Calu3 (cell line): ENCODE measurements around the gene DLG2. TPM values are rescaled to one million over a fixed set of nuclear protein-coding genes. Genes with fewer than 3 reads are reported as not detected.

Experiments
- BruUV-seq: library from RNA; stranded (reverse); fragments of 400-500 nt; replicated peaks from 2 replicates; lab custom pipeline; 2021; lab: Mats Ljungman, UMichigan
- CTCF ChIA-PET: fragments of 300-600 bp; sonication (Branson Sonifier 250); formaldehyde crosslinking; loops from one replicate; lab custom pipeline; 2022; ENCODE audit warnings: antibody characterized with exemption; lab: Charles Lee
- DNase-seq: peaks from one replicate; pipeline ENCODE4 v3.0.0; 2022
- H3K27ac Mint-ChIP-seq: one replicate; pipeline ENCODE4 v1.8.0; 2022; ENCODE audit warnings: mixed read lengths; ENCODE audit not compliant: unreplicated experiment
- H3K27me3 Mint-ChIP-seq: one replicate; pipeline ENCODE4 v1.8.0; 2022; ENCODE audit warnings: mixed read lengths; ENCODE audit not compliant: unreplicated experiment
- H3K36me3 Mint-ChIP-seq: one replicate; pipeline ENCODE4 v1.8.0; 2022; ENCODE audit warnings: mild to moderate bottlenecking, moderate library complexity, mixed read lengths; ENCODE audit not compliant: insufficient read depth, unreplicated experiment
- H3K4me1 Mint-ChIP-seq: one replicate; pipeline ENCODE4 v1.8.0; 2022; ENCODE audit warnings: mild to moderate bottlenecking, low read depth, mixed read lengths; ENCODE audit not compliant: unreplicated experiment
- H3K4me3 Mint-ChIP-seq: one replicate; pipeline ENCODE4 v1.8.0; 2022; ENCODE audit warnings: mild to moderate bottlenecking, low read depth, moderate library complexity, mixed read lengths; ENCODE audit not compliant: unreplicated experiment
- H3K9me3 Mint-ChIP-seq: one replicate; pipeline ENCODE4 v1.8.0; 2022; ENCODE audit warnings: low read depth, mixed read lengths; ENCODE audit not compliant: unreplicated experiment
- CTCF ChIP-seq: fragments of 200-600 bp; IDR thresholded peaks from one replicate; pipeline ENCODE4 v1.8.0; 2022; ENCODE audit warnings: antibody characterized with exemption; ENCODE audit not compliant: unreplicated experiment
- intact Hi-C: fragments of 100-400 bp; cut with micrococcal nuclease; formaldehyde crosslinking; loops from one replicate; pipeline ENCODE4 v1.10.0; 2022; ENCODE audit not compliant: unreplicated experiment
- total RNA-seq: library from RNA; stranded (reverse); gene quantifications from 2 replicates; pipeline ENCODE4 v1.2.3, GENCODE V29; 2022

The DLG2 gene
- total RNA-seq, 1 experiment from 2014 or later = 0.71 TPM

GRCh38 chr11:83941050-83941449, 1686.1 kb downstream of the DLG2 start:
- DNase-seq = no peak
- CTCF ChIA-PET = no interaction called here
- H3K4me1 Mint-ChIP-seq = no peaks in the 10 kb centered on the region
- TF ChIP-seq CTCF = no peak
- H3K27ac Mint-ChIP-seq = no peak overlapping the region
- H3K36me3 Mint-ChIP-seq = no peaks in the 10 kb centered on the region
- H3K27me3 Mint-ChIP-seq = no peaks in the 10 kb centered on the region
- H3K9me3 Mint-ChIP-seq = peaks cover 4% of the 10 kb centered on the region
- no peak overlapping the region for H3K4me3 Mint-ChIP-seq
- no TSS peak for BruUV-seq
- intact Hi-C loops = no loop called here

GRCh38 chr11:83938148-83938547, 1689.0 kb downstream of the DLG2 start:
- CTCF ChIA-PET = no interaction called here
- H3K27ac Mint-ChIP-seq = no peak overlapping the region
- no peaks in the 10 kb centered on the region for H3K27me3 Mint-ChIP-seq
- no peaks in the 10 kb centered on the region for H3K36me3 Mint-ChIP-seq
- TF ChIP-seq CTCF = no peak
- H3K4me3 Mint-ChIP-seq = no peak overlapping the region
- no peak for DNase-seq
- intact Hi-C loops = no loop called here
- no peaks in the 10 kb centered on the region for H3K4me1 Mint-ChIP-seq
- no TSS peak for BruUV-seq
- H3K9me3 Mint-ChIP-seq = no peaks in the 10 kb centered on the region

- no peak overlapping the region for H3K4me3 Mint-ChIP-seq
- intact Hi-C loops = no loop called here
Measured at GRCh38 chr11:83933008-83933407, 1694.1 kb downstream of the DLG2 start.

GRCh38 chr11:83927422-83927821, 1699.7 kb downstream of the DLG2 start:
- Mint-ChIP-seq H3K4me1 (no peaks in the 10 kb centered on the region), H3K36me3 (no peaks in the 10 kb centered on the region), H3K4me3 (no peak overlapping the region), H3K9me3 (peaks cover 4% of the 10 kb centered on the region), H3K27ac (no peak overlapping the region), H3K27me3 (no peaks in the 10 kb centered on the region)
- TF ChIP-seq CTCF = no peak
- BruUV-seq = no TSS peak
- intact Hi-C loops = no loop called here
- CTCF ChIA-PET = no interaction called here
- DNase-seq = no peak

More at GRCh38 chr11:83933008-83933407, 1694.1 kb downstream of the DLG2 start:
- Mint-ChIP-seq H3K36me3 (no peaks in the 10 kb centered on the region), H3K9me3 (no peaks in the 10 kb centered on the region), H3K4me1 (no peaks in the 10 kb centered on the region), H3K27me3 (no peaks in the 10 kb centered on the region), H3K27ac (no peak overlapping the region)
- TF ChIP-seq CTCF = no peak
- no peak for DNase-seq
- CTCF ChIA-PET = no interaction called here
- BruUV-seq = no TSS peak
